ENCODE results near the gene THSD4. TPM values are rescaled to one million over a fixed set of nuclear protein-coding genes. Genes with fewer than 3 reads are reported as not detected.

THSD4 gene
- total RNA-seq, 1 donor from 2014 or later, result 1.4 TPM

- Mint-ChIP-seq H3K9me3 (peaks cover 2% of the 10 kb centered on the region), H3K36me3 (ENCODE audit: low read depth) (no peaks in the 10 kb centered on the region), H3K27me3 (ENCODE audit: low read depth) (peaks cover 5% of the 10 kb centered on the region), H3K27ac (ENCODE audit: unreplicated experiment) (no peak overlapping the region), H3K4me3 (no peak overlapping the region), H3K4me1 (no peaks in the 10 kb centered on the region)
- DNase-seq (ENCODE audit: low read depth, low spot score), result no peak
- TF ChIP-seq CTCF (conservative IDR thresholded peaks at IDR 0.05), result no peak
These were observed 17.4 kb upstream of the THSD4 start for GRCh38 chr15:71097890-71098289.

- Mint-ChIP-seq H3K27ac (ENCODE audit: unreplicated experiment) (no peak overlapping the region), H3K9me3 (no peaks in the 10 kb centered on the region), H3K27me3 (ENCODE audit: low read depth) (no peaks in the 10 kb centered on the region), H3K36me3 (ENCODE audit: low read depth) (no peaks in the 10 kb centered on the region), H3K4me3 (no peak overlapping the region), H3K4me1 (no peaks in the 10 kb centered on the region)
- TF ChIP-seq CTCF (conservative IDR thresholded peaks at IDR 0.05), result no peak
- DNase-seq (ENCODE audit: low read depth, low spot score), result no peak
These were observed 16.4 kb upstream of the THSD4 start for GRCh38 chr15:71098920-71099319.

- Mint-ChIP-seq H3K9me3 (no peaks in the 10 kb centered on the region), H3K27ac (ENCODE audit: unreplicated experiment) (no peak overlapping the region), H3K4me1 (peaks cover 8% of the 10 kb centered on the region), H3K4me3 (no peak overlapping the region), H3K36me3 (ENCODE audit: low read depth) (no peaks in the 10 kb centered on the region), H3K27me3 (ENCODE audit: low read depth) (no peaks in the 10 kb centered on the region)
- peak; percentile 9 for DNase-seq (ENCODE audit: low read depth, low spot score)
- peak; percentile 54 for TF ChIP-seq CTCF (conservative IDR thresholded peaks at IDR 0.05)
These were observed 12.1 kb upstream of the THSD4 start for GRCh38 chr15:71103102-71103676.

GRCh38 chr15:71104636-71105035, 10.6 kb upstream of the THSD4 start:
- TF ChIP-seq CTCF (conservative IDR thresholded peaks at IDR 0.05), result no peak
- no peak overlapping the region for H3K27ac Mint-ChIP-seq (ENCODE audit: unreplicated experiment)
- H3K4me1 Mint-ChIP-seq, result peaks cover 8% of the 10 kb centered on the region
- H3K27me3 Mint-ChIP-seq (ENCODE audit: low read depth), result no peaks in the 10 kb centered on the region
- no peak overlapping the region for H3K4me3 Mint-ChIP-seq
- no peak for DNase-seq (ENCODE audit: low read depth, low spot score)
- H3K9me3 Mint-ChIP-seq, result no peaks in the 10 kb centered on the region
- H3K36me3 Mint-ChIP-seq (ENCODE audit: low read depth), result no peaks in the 10 kb centered on the region

- no peak for TF ChIP-seq CTCF (conservative IDR thresholded peaks at IDR 0.05)
- H3K4me1 Mint-ChIP-seq, result peaks cover 8% of the 10 kb centered on the region
These were observed 9.8 kb upstream of the THSD4 start for GRCh38 chr15:71105444-71105843.

More at GRCh38 chr15:71105444-71105843, 9.8 kb upstream of the THSD4 start:
- no peak for DNase-seq (ENCODE audit: low read depth, low spot score)
- no peaks in the 10 kb centered on the region for H3K27me3 Mint-ChIP-seq (ENCODE audit: low read depth)
- H3K4me3 Mint-ChIP-seq, result no peak overlapping the region
- H3K27ac Mint-ChIP-seq (ENCODE audit: unreplicated experiment), result no peak overlapping the region
- no peaks in the 10 kb centered on the region for H3K9me3 Mint-ChIP-seq
- no peaks in the 10 kb centered on the region for H3K36me3 Mint-ChIP-seq (ENCODE audit: low read depth)
